ENCODE results near the gene ITPR2.

ITPR2 gene

GRCh38 chr12:26389343-26389742 lies 443.7 kb downstream of the ITPR2 start:
- no peak for DNase-seq (ENCODE audit: low read depth)

GRCh38 chr12:26384536-26384935 lies 448.5 kb downstream of the ITPR2 start:
- DNase-seq (ENCODE audit: low read depth), result no peak

- DNase-seq (ENCODE audit: low read depth), result no peak
These were observed 450.0 kb downstream of the ITPR2 start for GRCh38 chr12:26383041-26383440.

- no peak for DNase-seq (ENCODE audit: low read depth)
These were observed 452.1 kb downstream of the ITPR2 start for GRCh38 chr12:26380897-26381296.

- no peak for DNase-seq (ENCODE audit: low read depth)
These were observed 453.1 kb downstream of the ITPR2 start for GRCh38 chr12:26379777-26380467.

GRCh38 chr12:26378711-26379110 lies 454.3 kb downstream of the ITPR2 start:
- DNase-seq (ENCODE audit: low read depth), result no peak

GRCh38 chr12:26374934-26375680 lies 457.9 kb downstream of the ITPR2 start:
- DNase-seq (ENCODE audit: low read depth), result no peak

GRCh38 chr12:26373606-26374495 lies 459.1 kb downstream of the ITPR2 start:
- DNase-seq (ENCODE audit: low read depth), result peak; percentile 21

- no peak for DNase-seq (ENCODE audit: low read depth)
These were observed 460.1 kb downstream of the ITPR2 start for GRCh38 chr12:26372866-26373265.

GRCh38 chr12:26370098-26370497 lies 462.9 kb downstream of the ITPR2 start:
- DNase-seq (ENCODE audit: low read depth), result no peak

- peak; percentile 61 for DNase-seq (ENCODE audit: low read depth)
These were observed 463.4 kb downstream of the ITPR2 start for GRCh38 chr12:26369588-26369987.

GRCh38 chr12:26367991-26368730 lies 464.8 kb downstream of the ITPR2 start:
- DNase-seq (ENCODE audit: low read depth), result no peak

- no peak for DNase-seq (ENCODE audit: low read depth)
These were observed 471.0 kb downstream of the ITPR2 start for GRCh38 chr12:26361964-26362363.

GRCh38 chr12:26360062-26360461 lies 472.9 kb downstream of the ITPR2 start:
- DNase-seq (ENCODE audit: low read depth), result no peak

- DNase-seq (ENCODE audit: low read depth), result no peak
These were observed 473.4 kb downstream of the ITPR2 start for GRCh38 chr12:26359576-26359975.

GRCh38 chr12:26358651-26359050 lies 474.3 kb downstream of the ITPR2 start:
- DNase-seq (ENCODE audit: low read depth), result no peak

GRCh38 chr12:26347300-26347699 lies 485.7 kb downstream of the ITPR2 start:
- DNase-seq (ENCODE audit: low read depth), result no peak

GRCh38 chr12:26346736-26347135 lies 486.3 kb downstream of the ITPR2 start:
- no peak for DNase-seq (ENCODE audit: low read depth)

GRCh38 chr12:26345471-26346003 lies 487.5 kb downstream of the ITPR2 start:
- DNase-seq (ENCODE audit: low read depth), result no peak

- no peak for DNase-seq (ENCODE audit: low read depth)
These were observed 491.5 kb downstream of the ITPR2 start for GRCh38 chr12:26341491-26341890.

GRCh38 chr12:26340649-26341048 lies 492.3 kb downstream of the ITPR2 start:
- no peak for DNase-seq (ENCODE audit: low read depth)

- no peak for DNase-seq (ENCODE audit: low read depth)
These were observed 493.0 kb downstream of the ITPR2 start for GRCh38 chr12:26339976-26340375.

Measured in GM04504 (cell line).